A204.1 (cell line): Measurements from ENCODE around the gene MCTP2.
"Not testable (repeated sequence)": the region's sequence is repeated elsewhere in the genome, so short reads cannot be mapped to it uniquely, and the experiment has no call there.

Source experiments
- FAIRE-seq: peaks from 2 replicates; lab custom pipeline; 2012; peaks lifted over from hg19 to GRCh38; lab: Jason Lieb, UNC

MCTP2 gene

GRCh38 chr15:94457661-94458060 lies 226.3 kb downstream of the MCTP2 start:
- FAIRE-seq, result no peak

- no peak for FAIRE-seq
Observed at GRCh38 chr15:94460624-94461023, 229.3 kb downstream of the MCTP2 start.

- FAIRE-seq, result no peak
Observed at GRCh38 chr15:94467034-94467433, 235.7 kb downstream of the MCTP2 start.

- FAIRE-seq, result no peak
Observed at GRCh38 chr15:94470492-94470891, 239.1 kb downstream of the MCTP2 start.

- FAIRE-seq, result no peak
Observed at GRCh38 chr15:94476686-94477085, 245.3 kb downstream of the MCTP2 start.

GRCh38 chr15:94477913-94478553 lies 246.7 kb downstream of the MCTP2 start:
- FAIRE-seq, result no peak

- no peak for FAIRE-seq
Observed at GRCh38 chr15:94478763-94479162, 247.4 kb downstream of the MCTP2 start.

GRCh38 chr15:94480289-94480834 lies 249.0 kb downstream of the MCTP2 start:
- FAIRE-seq, result no peak

GRCh38 chr15:94485148-94485719 lies 253.9 kb downstream of the MCTP2 start:
- no peak for FAIRE-seq

GRCh38 chr15:94487635-94488034 lies 256.3 kb downstream of the MCTP2 start:
- FAIRE-seq, result no peak

- no peak for FAIRE-seq
Observed at GRCh38 chr15:94493176-94493575, 261.8 kb downstream of the MCTP2 start.

GRCh38 chr15:94493586-94493985 lies 262.2 kb downstream of the MCTP2 start:
- not testable (repeated sequence) for FAIRE-seq

GRCh38 chr15:94494732-94495131 lies 263.4 kb downstream of the MCTP2 start:
- no peak for FAIRE-seq

GRCh38 chr15:94503293-94503692 lies 271.9 kb downstream of the MCTP2 start:
- no peak for FAIRE-seq

- no peak for FAIRE-seq
Observed at GRCh38 chr15:94509259-94509658, 277.9 kb downstream of the MCTP2 start.

- FAIRE-seq, result no peak
Observed at GRCh38 chr15:94522125-94522524, 290.8 kb downstream of the MCTP2 start.

- FAIRE-seq, result no peak
Observed at GRCh38 chr15:94523873-94524272, 292.5 kb downstream of the MCTP2 start.

GRCh38 chr15:94524565-94524964 lies 293.2 kb downstream of the MCTP2 start:
- no peak for FAIRE-seq

- FAIRE-seq, result no peak
Observed at GRCh38 chr15:94526071-94526689, 294.8 kb downstream of the MCTP2 start.

GRCh38 chr15:94532226-94532625 lies 300.9 kb downstream of the MCTP2 start:
- no peak for FAIRE-seq
